NT2/D1 (cell line): ENCODE measurements around the gene SORCS1.

Experiments
- SUZ12 ChIP-seq: IDR thresholded peaks from 2 replicates; pipeline ENCODE4 v1.6.1; 2011; ENCODE audit not compliant: insufficient read length, insufficient read depth; ENCODE audit errors: extremely low read depth
- YY1 ChIP-seq: IDR thresholded peaks from 2 replicates; pipeline ENCODE4 v1.6.1; 2011; ENCODE audit not compliant: insufficient read length, insufficient read depth
- ZNF274 ChIP-seq: IDR thresholded peaks from 2 replicates; pipeline ENCODE4 v1.6.1; 2011; ENCODE audit warnings: mild to moderate bottlenecking, low read depth, low read length

DNA sequence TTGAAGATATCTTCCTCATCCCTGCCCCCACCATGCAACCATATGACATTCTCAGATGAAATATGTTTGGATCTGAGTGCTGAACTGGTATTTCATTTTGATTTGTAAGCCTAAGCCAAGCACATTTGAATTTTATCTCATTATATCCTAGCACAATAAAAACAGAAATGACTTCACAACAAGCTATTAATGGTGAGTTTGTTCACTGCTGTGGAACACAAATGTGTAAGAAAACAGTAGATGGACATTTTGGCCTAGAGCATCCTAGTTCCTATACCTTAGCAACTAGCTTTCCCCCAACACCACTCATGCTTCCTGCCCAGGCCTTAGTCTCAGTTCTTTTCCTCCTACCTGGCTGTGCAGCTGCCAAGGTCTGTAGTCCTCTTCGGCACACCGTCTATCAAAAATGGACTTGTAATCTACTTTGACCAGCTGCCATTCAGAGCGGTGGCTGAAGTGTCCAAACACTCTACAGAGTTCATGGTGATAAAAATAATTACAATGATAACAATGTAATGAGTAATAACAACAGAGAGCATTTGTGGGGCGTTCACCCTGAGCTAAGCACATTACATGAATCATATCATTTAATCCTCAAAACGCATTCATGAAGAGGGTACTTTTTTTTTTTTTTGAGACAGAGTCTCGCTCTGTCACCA lies 491.9 kb downstream of the SORCS1 start:
- TF ChIP-seq ZNF274: no peak
- no peak for TF ChIP-seq SUZ12
- TF ChIP-seq YY1: no peak
